ENCODE results near the gene BLTP3B.
A peak's percentile ranks its signal among the peaks of the same experiment; 100 is the strongest.
"Not testable (repeated sequence)": the region's sequence is repeated elsewhere in the genome, so short reads cannot be mapped to it uniquely, and the experiment has no call there.

BLTP3B gene, protein sequence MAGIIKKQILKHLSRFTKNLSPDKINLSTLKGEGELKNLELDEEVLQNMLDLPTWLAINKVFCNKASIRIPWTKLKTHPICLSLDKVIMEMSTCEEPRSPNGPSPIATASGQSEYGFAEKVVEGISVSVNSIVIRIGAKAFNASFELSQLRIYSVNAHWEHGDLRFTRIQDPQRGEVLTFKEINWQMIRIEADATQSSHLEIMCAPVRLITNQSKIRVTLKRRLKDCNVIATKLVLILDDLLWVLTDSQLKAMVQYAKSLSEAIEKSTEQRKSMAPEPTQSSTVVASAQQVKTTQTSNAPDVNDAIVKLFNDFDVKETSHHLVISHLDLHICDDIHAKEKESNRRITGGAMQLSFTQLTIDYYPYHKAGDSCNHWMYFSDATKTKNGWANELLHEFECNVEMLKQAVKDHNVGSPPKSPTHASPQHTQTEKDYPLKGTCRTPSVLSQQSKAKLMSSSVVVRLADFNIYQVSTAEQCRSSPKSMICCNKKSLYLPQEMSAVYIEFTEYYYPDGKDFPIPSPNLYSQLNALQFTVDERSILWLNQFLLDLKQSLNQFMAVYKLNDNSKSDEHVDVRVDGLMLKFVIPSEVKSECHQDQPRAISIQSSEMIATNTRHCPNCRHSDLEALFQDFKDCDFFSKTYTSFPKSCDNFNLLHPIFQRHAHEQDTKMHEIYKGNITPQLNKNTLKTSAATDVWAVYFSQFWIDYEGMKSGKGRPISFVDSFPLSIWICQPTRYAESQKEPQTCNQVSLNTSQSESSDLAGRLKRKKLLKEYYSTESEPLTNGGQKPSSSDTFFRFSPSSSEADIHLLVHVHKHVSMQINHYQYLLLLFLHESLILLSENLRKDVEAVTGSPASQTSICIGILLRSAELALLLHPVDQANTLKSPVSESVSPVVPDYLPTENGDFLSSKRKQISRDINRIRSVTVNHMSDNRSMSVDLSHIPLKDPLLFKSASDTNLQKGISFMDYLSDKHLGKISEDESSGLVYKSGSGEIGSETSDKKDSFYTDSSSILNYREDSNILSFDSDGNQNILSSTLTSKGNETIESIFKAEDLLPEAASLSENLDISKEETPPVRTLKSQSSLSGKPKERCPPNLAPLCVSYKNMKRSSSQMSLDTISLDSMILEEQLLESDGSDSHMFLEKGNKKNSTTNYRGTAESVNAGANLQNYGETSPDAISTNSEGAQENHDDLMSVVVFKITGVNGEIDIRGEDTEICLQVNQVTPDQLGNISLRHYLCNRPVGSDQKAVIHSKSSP (N-terminal part only)

DNA sequence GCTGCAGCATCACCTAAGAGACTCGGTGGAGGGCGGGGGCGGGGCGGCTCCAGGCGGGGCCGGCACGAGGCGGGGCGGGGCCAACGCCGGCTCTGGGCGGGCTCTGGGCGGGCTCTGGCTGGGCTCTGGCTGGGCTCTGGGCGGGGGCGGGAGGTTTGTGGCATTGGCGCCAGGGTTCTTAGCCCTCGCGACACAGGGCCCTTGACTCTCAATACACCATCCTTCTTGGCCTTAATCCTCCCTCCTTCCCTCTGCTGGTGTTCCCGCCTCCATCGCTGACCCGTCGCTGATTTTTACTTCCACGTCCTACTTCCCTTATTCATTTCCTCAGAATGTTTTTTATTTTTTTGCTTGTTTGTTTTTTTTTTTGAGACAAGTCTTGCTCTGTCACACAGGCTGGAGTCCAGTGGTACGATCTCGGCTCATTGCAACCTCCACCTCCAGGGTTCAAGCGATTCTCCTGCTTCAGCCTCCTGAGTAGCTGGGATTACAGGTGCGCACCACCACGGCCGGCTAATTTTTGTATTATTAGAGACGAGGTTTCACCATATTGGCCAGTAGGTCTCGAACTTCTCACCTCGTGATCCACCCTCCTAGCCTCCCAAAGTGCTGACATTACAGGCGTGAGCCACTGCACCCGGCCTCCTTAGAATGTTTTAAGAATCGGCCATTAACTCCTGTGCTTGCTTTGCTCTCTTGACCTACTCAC is at the start of gene BLTP3B:
Gene BLTP3B, minus strand, starts transcription at position 24 of the 709 bp plus-strand sequence. CDS start 239 bp downstream, outside the sequence.
- peak; percentile 76 for DNase-seq

DNA sequence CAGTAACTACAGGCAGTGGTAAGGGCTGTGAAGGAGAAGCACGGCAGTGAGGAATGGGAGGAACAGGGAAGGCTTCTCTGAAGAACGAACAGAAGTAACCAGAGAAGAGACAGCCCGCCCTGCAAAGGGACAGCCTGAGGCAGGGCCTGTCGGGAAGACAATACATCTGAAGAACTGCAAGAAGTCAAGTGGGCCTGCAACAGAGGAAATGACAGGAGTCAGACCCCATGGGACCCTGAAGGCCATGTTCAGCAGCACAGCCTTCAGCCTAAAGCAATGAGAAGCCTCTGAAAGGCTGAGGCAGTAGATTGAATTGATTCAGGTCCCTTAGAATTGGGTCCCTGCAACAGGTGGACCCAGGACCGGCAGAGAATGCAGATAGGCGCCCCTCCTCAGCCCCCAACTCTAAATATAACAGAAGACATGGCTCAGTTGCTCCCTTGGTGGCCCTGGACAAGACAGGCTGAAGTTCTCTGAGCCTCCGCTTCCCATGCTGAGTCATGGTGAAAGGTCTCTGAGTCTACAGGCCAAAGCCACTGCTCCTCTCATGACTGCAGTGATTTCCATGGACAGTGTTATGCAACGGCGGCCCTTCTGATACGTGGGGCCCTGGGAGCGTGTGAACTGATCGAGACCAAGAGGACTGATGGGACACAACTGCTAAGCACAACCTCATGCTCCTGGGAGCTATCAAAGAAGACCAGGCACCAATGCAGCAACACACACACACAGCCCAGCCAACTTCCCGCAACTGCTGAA is 47.1 kb upstream of the BLTP3B start:
- DNase-seq = no peak

DNA sequence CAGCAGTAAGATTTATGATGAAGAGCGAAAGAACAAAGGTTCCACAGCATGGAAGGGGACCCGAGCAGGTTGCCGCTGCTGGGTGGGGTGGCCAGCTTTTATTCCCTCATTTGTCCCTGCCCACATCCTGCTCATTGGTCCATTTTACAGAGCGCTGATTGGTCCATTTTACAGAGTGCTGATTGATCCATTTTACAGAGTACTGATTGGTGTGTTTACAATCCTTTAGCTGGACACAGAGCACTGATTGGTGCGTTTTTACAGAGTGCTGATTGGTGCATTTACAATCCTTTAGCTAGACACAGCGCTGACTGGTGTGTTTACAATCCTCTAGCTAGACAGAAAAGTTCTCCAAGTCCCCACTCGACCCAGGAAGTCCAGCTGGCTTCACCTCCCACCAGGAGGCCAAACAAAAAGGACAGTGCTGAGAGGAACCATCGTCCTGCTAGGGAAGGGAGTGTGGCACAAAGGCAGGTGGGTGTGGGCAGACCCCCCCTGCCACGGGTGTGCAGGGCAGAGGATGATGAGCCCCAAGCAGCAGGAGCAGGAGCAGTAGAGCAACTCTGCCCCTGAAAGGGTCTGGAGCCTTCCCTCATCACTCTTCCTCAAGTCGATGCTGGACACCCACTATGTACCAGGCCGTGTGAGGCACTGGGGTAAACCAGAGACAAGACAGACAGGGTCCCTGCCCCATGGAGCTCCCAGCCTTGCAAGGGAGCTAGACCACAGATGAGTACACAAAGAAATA is 46.4 kb upstream of the BLTP3B start:
- not testable (repeated sequence) for DNase-seq

DNA sequence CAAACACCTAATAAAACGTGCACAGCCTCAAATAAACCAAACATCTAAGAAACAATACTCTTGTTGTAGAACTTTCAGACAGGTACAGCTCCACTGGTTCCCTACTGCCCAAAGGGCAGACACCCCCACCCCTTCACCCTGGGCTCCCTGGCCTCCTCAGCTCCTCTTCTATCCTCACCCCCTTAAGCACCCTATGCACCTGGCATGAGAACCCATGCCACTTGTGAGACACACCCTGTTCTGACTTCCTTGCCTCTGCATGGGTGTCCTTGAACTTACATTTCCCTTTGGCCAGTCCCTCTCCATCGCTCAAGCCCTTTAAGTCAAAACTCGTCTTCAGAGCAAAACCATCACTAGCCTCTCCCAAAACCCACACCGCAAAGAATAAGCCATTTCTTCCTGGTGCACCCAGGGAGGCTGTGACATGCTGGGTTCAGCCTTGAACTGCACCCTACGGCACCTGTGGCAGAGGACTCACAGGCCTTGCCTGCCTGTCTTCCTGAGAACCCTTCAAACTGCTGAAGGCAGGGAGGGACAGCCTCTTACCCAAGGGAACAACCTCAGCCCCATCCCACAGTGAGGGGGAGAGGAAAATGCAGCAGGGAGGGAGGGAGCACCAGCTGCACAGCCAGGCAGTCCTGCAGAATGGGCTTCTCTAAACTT is 45.3 kb upstream of the BLTP3B start:
- DNase-seq = no peak

DNA sequence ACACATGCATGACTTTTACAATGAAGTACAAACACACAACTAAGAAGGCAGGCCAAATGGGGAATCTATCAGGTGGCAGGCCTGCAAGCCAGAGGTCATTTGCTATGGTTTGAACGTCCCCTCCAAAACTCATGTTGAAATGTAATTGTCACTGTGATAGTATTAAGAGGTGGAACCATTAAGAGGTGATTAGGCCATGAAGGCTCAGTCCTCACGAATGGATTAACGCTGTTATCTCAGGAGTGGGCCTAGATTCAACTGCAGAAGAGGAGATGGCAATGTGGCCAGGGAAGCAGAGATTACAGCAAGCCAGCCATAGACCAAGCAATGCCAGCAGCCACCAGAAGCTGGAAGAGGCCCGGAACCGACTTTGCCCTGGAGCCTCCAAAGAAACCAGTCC is 44.4 kb upstream of the BLTP3B start:
- DNase-seq = no peak

DNA sequence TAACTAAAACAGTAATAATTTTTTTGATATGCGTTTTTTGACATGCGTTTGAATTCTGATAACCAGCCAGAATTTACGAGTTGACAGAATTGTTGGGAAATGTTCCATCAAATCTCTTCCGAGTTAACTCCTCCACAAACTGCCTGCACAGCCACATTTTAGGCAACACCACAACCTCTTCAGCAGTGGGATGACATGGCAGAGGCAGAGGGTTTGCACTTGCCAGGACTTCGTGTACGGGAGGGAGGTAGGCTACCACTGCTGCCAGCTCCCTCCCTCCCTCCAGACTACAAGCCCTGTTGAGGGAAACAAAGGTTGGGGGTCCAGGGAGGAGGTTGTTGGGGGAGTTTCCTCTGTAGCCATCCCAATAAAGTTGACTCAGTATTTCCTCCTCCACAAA is 43.4 kb upstream of the BLTP3B start:
- no peak for DNase-seq

DNA sequence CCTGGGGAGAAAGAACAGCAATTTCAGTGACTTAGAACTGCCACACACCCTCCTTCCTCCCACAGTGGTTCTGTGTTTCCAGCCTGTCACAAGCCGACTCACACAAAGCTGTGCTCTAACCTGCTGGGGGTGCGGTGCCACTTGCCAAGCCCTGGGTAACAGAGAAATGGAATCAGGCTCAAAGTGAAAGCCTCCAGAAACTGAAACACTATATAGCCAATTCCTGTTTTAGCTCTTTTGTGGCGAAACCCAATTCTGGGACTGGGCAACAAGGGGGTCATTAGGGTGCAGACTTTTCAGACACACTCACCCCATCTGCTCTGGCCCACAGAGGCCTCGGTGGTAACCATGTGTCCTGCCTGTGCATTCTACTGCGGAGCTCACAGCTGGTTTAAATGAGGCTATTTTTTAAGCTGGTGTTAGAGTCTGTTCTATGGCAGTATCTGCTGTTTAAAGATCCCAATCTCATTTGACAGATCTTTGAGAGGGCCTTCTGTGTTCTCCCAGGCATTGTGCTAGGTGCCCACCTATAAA is 42.8 kb upstream of the BLTP3B start:
- DNase-seq = no peak

DNA sequence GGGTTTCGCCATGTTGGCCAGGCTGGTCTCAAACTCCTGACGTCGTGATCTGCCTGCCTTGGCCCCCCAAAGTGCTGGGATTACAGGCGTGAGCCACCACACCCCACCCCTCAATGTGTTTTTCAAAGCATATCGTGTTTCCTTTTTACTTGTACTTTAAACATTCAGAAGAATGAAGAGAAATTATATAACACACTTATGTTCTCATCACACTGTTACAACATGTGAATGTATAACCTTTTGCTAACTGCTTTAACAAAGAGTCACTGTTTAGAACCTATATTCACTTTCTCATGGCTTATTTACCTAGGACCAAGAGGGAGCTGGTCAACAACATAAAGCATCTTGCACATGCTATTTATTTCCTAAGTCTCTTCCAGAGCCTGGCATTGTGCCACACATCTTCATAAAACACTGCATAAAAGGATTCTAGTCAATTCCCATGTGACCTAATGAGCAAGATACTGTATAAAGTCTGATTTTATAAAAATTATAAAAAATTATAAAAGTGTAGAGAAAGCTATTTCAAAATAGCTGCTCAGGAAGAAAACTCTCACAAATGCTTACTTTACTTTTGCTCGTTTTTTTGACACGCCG is 42.0 kb upstream of the BLTP3B start:
- DNase-seq = no peak

DNA sequence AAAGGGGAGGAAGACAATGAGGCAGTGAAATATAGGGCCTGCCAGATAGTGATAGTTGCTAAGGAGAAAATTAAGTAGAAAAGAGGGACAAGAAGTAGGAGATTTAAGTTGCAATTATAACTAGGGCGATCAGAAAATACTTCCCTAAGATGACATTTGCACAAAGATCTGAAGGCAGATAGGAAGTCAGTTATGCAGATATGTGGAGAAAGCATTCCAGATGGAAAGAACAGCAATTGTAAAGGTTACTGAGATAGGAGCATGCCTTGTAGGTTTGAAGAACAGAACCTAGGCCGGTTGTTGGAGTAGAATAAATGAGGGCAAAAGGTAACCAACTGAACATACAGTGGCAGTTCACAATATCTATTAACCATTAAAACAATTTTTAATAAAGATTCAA is 36.6 kb upstream of the BLTP3B start:
- no peak for DNase-seq

DNA sequence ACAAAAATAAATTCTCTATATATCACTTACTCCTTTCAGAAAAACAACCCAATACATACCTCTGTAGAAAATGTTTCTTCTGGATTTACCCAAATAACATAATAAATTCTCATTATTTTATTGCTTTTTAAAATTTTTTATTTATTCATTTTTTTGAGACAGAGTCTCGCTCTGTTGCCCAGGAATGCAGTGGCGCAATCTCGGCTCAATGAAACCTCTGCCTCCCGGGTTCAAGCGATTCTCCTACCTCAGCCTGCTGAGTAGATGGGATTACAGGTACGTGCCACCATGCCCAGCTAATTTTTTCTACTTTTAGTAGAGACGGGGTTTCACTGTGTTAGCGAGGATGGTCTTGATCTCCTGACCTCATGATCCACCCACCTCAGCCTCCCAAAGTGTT is 33.8 kb upstream of the BLTP3B start:
- not testable (repeated sequence) for DNase-seq

DNA sequence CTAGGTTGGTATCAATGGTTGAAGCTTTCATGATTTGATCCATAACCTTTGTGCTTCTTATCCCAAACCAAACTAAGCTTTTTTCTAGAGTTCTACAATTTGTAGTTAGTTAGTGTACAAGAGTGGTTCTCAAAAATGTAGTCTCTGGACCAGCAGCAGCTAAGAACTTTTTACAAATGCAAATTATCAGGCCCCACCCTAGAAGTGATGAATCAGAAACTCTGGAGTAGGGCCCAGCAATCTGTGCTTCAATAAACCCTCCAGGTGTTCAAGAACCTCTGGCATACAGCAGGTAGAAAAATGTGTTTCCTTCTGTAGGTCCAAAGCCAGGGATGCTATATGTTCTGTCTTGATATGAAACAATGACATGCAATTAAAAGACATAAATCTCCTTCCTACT is 31.8 kb upstream of the BLTP3B start:
- no peak for DNase-seq

DNA sequence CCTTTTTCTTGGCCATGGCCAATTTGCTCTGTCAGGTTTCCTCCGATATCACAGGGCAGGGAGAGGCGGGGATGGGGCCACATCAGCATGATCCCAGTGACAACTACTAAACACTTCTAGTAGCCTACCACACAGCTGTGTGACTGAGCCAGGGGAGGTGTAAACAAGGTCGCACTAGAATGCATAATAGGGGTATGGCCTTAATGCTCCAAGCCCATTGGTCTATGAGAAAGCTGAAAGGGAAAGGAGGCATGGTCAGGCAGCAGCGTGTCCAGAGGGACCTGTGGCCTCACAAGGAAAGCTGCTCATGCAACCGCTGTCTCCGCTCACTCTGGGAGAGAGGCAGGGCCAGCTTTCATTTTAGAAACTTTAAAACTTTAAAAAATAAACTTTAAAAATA is 30.4 kb upstream of the BLTP3B start:
- DNase-seq = no peak

DNA sequence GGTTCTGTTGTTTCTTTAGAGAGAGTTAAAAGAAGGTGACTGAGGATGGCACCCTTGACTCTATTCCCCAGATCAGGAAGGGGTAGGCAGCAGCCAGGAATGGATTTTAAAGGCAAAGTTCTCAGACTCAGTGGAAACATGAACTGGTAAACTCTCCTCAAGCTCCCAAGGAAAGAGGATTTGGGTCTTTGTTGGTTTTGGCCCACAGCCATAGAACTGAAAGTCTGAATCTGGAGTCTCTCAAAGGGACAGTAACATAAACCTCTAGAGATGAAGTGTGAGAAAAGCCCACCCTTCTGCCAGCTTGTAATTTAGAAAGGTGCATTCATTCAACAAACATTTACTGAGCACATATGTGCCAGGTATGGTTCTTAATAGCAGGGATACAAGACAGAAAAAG is 28.6 kb upstream of the BLTP3B start:
- DNase-seq = no peak

DNA sequence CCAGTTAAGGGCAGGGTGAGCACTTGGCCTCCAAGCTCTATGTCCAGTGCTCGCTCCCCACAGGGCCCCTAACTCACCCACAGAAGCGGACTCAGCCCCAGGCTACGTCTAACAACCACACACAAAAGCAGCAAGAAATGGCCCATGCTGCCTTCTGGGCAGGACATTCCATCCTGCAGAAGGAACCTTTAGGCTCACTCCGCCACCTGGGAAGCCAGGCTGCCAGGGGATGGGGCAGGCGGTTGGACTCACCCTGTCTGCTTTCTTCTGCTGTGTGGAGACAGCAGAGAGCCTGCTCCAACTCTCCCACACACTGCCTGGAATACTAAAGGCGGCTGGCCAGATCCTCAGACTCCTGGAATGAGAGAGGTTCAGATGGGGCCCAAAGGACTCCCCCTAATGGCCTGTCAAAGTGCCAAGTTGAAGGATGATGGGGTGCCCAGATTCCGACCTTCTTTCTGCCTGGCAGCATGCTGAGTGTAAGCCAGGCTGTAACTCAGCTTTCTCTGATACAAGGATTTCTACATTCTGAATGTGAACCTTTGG is 27.7 kb upstream of the BLTP3B start:
- DNase-seq = no peak

DNA sequence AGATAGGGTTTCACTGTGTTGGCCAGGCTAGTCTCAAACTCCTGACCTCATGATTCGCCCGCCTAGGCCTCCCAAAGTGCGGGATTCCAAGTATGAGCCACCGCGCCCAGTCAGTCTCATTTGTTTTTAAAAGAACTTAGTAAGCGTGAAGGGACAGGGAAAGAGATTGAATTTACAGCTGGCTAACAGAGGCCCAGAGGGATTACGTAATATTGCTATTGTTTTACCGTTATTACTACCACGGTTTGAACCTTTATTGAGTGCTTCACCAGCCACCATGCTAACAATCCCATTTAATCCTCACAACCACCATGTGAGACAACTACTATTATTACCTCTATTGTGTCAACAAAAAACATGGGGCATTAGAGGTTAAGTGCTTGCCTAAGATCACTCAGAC is 26.7 kb upstream of the BLTP3B start:
- peak; percentile 2 for DNase-seq

DNA sequence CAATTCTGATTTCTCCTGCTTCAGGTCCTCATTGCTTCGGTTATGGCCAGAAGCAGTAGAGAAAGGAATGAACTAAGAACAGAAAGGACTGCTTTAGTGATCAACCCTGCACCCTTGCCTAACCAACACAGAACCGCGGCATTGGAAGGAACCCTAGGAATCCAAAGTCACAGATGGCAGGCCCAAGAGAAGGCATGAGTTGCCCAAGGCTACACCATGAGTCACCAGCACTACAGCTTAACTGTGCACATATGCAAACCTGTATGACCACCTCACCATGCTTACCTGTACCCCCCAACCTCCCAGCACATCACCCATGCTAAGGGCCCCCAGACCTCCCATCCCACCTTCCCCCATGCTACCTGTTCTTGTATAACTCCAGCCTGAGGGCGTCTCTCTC is 25.9 kb upstream of the BLTP3B start:
- DNase-seq = no peak

DNA sequence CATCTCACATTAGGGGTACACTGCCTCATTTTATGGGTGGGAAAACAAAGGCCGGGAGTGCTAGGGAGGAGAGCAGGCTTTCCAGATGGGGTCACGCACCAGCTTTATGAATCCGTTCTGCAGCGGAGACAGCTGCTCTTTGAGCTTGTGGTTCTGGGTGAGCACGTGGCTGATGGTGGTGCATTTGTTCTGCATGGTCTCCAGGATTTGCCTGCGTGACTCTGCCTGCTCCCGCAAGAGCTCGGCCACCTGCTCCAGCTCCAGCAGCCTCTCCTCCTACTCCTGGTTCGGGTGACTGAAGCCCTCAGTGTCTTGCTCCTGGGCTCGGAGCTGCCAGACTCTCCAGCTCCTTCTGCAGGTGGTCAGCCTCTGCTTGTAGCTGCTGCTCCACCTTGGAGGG is 23.6 kb upstream of the BLTP3B start:
- no peak for DNase-seq

DNA sequence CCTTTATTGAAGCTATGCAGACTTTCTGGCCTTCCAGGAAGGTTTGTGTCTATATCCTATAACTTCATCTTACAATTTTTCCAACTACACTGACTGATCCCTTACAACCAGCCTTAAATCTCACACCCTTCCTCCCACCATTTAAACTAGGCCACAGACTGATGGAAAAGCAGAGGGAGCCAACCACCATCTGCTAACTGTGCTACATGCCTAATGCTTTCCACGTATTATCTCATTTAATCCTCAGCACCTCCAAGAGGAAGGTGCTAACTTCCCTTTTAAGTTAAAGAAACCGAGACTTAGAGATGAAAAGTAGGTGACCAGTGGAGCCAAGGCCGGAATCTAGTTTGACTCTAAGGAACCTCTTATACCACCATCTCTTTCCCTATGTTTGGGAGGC is 22.7 kb upstream of the BLTP3B start:
- DNase-seq = no peak

DNA sequence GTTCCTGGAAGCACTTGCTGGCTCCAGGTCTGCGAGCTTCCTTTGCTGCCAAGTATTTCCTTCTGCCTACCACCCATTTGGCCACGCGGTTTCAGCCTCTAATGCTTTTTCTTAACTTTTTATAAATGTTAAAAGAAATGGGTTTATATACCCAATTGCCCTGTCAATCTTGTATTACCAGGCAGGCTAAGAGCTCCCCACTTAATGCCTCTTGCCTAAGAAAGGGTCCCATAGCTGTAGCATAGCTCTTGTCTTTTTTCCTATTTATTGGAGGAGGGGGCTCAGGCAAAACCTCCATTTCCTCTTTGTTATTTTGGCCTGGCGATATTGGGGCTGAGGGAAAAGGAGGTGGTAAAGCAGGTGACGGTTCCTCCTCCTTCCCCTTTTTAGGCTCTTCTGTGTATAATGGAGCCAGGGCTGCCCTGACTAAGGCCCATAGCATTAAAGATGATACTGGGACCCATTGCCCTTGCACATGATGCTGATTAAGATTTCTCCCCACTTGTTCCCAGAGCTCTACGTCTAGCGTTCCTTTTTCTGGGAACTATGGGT is 21.6 kb upstream of the BLTP3B start:
- no peak for DNase-seq

All from NCI-H510A treated with DMSO at 0.1 percent for 48 hours (cell line).